Gastrocnemius medialis (tissue), 4 donors: ENCODE results near the gene PIK3CD. TPM values are rescaled to one million over a fixed set of nuclear protein-coding genes. Genes with fewer than 3 reads are reported as not detected.

Experiments used
- ATAC-seq, 2 donors: fragments of 150-250 bp; one replicate each; pipeline ENCODE4 v1.9.1; 2016
- DNase-seq, 2 donors: peaks; one replicate each; pipeline ENCODE4 v3.0.0-alpha.2; 2019
- H3K27ac ChIP-seq, 4 donors: fragments of 200-600 bp; sonication (generic); 1 replicate in 1 of 4; 2 replicates in 3 of 4; pipeline ENCODE4 v1.5.1; 2016 to 2018; ENCODE audit warnings: mild to moderate bottlenecking in 2 of 4, moderate library complexity in 1 of 4
- H3K27me3 ChIP-seq, 3 donors: fragments of 200-600 bp; sonication (generic) in 2 of 3; 1 replicate in 1 of 3; 2 replicates in 2 of 3; pipeline versions ENCODE4 v1.5.1 to v1.6.0; 2016 to 2019; ENCODE audit warnings: mild to moderate bottlenecking in 1 of 3, moderate library complexity in 1 of 3
- H3K36me3 ChIP-seq, 2 donors: fragments of 200-600 bp; sonication (generic) in 1 of 2; one replicate each; pipeline ENCODE4 v1.5.1; 2017 to 2018
- H3K4me1 ChIP-seq, 2 donors: fragments of 200-600 bp; sonication (generic) in 1 of 2; one replicate each; pipeline ENCODE4 v1.5.1; 2016 to 2017; ENCODE audit warnings: mild to moderate bottlenecking in 2 of 2
- H3K4me3 ChIP-seq, 4 donors: fragments of 200-600 bp; sonication (generic) in 3 of 4; 1 replicate in 1 of 4; 2 replicates in 3 of 4; pipeline ENCODE4 v1.5.1; 2016 to 2019; ENCODE audit warnings: mild to moderate bottlenecking in 2 of 4
- H3K9me3 ChIP-seq, 3 donors: fragments of 200-600 bp; sonication (generic) in 2 of 3; 1 replicate in 1 of 3; 2 replicates in 2 of 3; pipeline ENCODE4 v1.5.1; 2016 to 2019
- POLR2A ChIP-seq, 2 donors: fragments of 450-650 bp; IDR thresholded peaks; one replicate each; pipeline ENCODE4 v1.6.1; 2017; ENCODE audit warnings: antibody characterized with exemption in 2 of 2, mild to moderate bottlenecking in 2 of 2, moderate library complexity in 2 of 2
- in situ Hi-C, 4 donors: fragments of 200-750 bp; cut with MboI; loops; one replicate each; pipeline versions ENCODE4 v1.15.0 to v1.8.0; 2017; ENCODE audit warnings: low sequenced_read_pairs in 4 of 4
- intact Hi-C: fragments of 100-400 bp; cut with DNase I; formaldehyde crosslinking; loops from one replicate; pipeline ENCODE4 v1.15.1; 2023; ENCODE audit warnings: low total_unique reads
- total RNA-seq, 4 donors: library from RNA; depleted of rRNA; stranded (reverse); fragments of >200 nt; gene quantifications; one replicate each; pipeline versions ENCODE4 v1.1.0 to v1.2.3, GENCODE V29; 2016
- TF ChIP-seq, protein P1 (sequence below), 5 experiments: fragments of 450-650 bp in 3 of 5; fragments of 200-600 bp in 2 of 5; sonication (generic) in 2 of 5; IDR thresholded peaks in 4 of 5; conservative IDR thresholded peaks in 1 of 5; 1 replicate in 4 of 5; 2 replicates in 1 of 5; pipeline ENCODE4 v1.5.1; 2016 to 2019; ENCODE audit warnings: antibody characterized with exemption in 5 of 5, mild to moderate bottlenecking in 3 of 5, moderate library complexity in 3 of 5

Gene PIK3CD
- total RNA-seq, 4 donors from 2014 or later, result 0.66 to 2.3 (median 1.3) TPM

DNA sequence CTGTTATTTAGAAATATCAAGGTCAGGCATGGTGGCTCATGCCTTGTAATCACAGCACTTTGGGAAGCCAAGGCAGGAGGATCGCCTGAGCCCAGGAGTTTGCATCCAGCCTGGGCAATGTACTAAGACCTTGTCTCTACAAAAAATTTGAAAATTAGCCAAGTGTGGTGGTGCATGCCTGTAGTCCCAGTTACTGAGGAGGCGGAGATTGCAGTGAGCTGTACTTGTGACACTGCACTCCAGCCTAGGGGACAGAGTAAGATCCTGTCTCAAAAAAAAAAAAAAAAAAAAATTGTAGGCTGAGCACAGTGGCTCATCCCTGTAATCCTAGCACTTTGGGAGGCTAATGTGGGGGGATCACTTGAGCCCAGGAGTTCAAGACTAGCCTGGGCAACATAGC lies 45.3 kb downstream of the PIK3CD start:
- intact Hi-C loops (no loop called here), in situ Hi-C loops (no loop called here)
- H3K4me1 ChIP-seq, result no peaks in the 10 kb centered on the region
- ATAC-seq (no peak), DNase-seq (no peak)
- no peak overlapping the region for H3K4me3 ChIP-seq
- H3K27ac ChIP-seq, result no peak overlapping the region
- H3K27me3 ChIP-seq, result no peaks in the 10 kb centered on the region
- H3K9me3 ChIP-seq, result no peaks in the 10 kb centered on the region
- H3K36me3 ChIP-seq, result no peaks in the 10 kb centered on the region
- no peak for TF ChIP-seq POLR2A (IDR thresholded peaks at IDR 0.05)
- TF ChIP-seq, protein P1, sequence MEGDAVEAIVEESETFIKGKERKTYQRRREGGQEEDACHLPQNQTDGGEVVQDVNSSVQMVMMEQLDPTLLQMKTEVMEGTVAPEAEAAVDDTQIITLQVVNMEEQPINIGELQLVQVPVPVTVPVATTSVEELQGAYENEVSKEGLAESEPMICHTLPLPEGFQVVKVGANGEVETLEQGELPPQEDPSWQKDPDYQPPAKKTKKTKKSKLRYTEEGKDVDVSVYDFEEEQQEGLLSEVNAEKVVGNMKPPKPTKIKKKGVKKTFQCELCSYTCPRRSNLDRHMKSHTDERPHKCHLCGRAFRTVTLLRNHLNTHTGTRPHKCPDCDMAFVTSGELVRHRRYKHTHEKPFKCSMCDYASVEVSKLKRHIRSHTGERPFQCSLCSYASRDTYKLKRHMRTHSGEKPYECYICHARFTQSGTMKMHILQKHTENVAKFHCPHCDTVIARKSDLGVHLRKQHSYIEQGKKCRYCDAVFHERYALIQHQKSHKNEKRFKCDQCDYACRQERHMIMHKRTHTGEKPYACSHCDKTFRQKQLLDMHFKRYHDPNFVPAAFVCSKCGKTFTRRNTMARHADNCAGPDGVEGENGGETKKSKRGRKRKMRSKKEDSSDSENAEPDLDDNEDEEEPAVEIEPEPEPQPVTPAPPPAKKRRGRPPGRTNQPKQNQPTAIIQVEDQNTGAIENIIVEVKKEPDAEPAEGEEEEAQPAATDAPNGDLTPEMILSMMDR (IDR thresholded peaks at IDR 0.05 in 4 of 5, conservative IDR thresholded peaks at IDR 0.05 in 1 of 5), result no peak

DNA sequence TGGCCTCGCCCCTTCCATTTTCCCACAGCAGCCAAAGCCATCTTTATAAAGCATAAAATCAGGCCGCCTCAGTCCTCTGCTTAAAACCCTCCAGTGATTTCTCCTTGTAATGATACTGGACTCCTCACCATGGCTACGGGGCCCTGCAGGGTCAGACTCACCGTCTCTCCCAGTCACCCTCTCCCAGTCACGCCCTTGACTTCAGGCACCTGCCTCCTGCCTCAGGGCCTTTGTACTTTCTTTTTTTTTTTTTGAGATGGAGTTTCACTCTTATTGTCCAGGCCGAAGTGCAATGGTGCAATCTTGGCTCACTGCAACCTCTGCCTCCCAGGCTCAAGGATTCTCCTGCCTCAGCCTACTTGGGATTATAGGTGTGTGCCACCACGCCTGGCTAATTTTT lies 47.8 kb downstream of the PIK3CD start:
- no peaks in the 10 kb centered on the region for H3K27me3 ChIP-seq
- in situ Hi-C loops, result no loop called here
- no peak overlapping the region for H3K27ac ChIP-seq
- H3K9me3 ChIP-seq, result no peaks in the 10 kb centered on the region
- DNase-seq, result no peak
- no peaks in the 10 kb centered on the region for H3K4me1 ChIP-seq
- H3K4me3 ChIP-seq, result no peak overlapping the region
- no peak for TF ChIP-seq POLR2A (IDR thresholded peaks at IDR 0.05)
- TF ChIP-seq, protein P1 (IDR thresholded peaks at IDR 0.05 in 4 of 5, conservative IDR thresholded peaks at IDR 0.05 in 1 of 5), result no peak
- H3K36me3 ChIP-seq, result no peaks in the 10 kb centered on the region
- intact Hi-C loops, result no loop called here
- no peak for ATAC-seq

DNA sequence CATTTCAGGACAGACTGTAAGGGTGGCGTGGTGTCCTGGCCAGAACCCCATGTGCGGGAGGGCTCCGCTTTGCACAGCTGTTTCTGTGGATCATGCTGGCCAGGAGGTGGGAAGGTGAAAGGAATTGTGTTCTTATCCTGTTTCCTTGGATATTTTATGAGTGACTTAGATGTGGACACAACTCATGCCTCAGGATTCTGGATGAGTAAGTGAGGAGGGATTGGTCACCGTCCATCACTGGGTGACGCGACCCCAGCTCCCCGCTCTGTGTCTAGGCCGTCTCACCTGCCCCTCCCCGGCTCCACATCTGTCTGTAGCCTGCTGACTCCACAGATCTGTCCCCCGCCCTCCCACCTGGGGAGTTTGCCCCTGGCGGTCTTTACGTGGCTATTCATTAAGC lies 48.8 kb downstream of the PIK3CD start:
- no peak overlapping the region for H3K27ac ChIP-seq
- no peaks in the 10 kb centered on the region for H3K27me3 ChIP-seq
- in situ Hi-C loops, result no loop called here
- no peak for DNase-seq
- H3K4me1 ChIP-seq, result no peaks in the 10 kb centered on the region
- no peaks in the 10 kb centered on the region for H3K36me3 ChIP-seq
- no peak for ATAC-seq
- H3K4me3 ChIP-seq, result no peak overlapping the region
- TF ChIP-seq POLR2A (IDR thresholded peaks at IDR 0.05), result no peak
- TF ChIP-seq, protein P1 (IDR thresholded peaks at IDR 0.05 in 4 of 5, conservative IDR thresholded peaks at IDR 0.05 in 1 of 5), result no peak
- H3K9me3 ChIP-seq, result no peaks in the 10 kb centered on the region
- intact Hi-C loops, result no loop called here

DNA sequence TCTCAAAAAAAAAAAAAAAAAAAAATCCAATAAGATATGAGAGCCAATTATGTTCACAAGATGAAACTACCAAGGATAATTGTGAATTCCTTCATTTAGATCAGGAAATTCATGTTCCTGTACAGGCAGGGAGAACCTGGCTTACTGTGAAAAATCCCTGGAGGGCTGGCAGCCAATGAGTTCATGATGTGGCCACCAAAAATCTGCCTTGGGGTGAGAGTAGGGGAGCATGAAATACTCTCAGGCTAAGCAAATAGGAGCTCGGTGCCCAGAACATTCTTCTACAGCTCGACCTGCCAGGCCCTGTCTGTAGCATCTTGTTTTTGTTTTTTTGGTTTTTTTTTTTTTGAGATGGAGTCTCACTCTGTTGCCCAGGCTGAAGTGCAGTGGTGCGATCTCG lies 50.1 kb downstream of the PIK3CD start:
- no peak overlapping the region for H3K27ac ChIP-seq
- TF ChIP-seq, protein P1 (IDR thresholded peaks at IDR 0.05 in 4 of 5, conservative IDR thresholded peaks at IDR 0.05 in 1 of 5), result no peak
- TF ChIP-seq POLR2A (IDR thresholded peaks at IDR 0.05), result no peak
- H3K9me3 ChIP-seq, result no peaks in the 10 kb centered on the region
- H3K4me1 ChIP-seq, result no peaks in the 10 kb centered on the region
- H3K36me3 ChIP-seq, result no peaks in the 10 kb centered on the region
- H3K4me3 ChIP-seq, result no peak overlapping the region
- in situ Hi-C loops, result no loop called here
- intact Hi-C loops, result no loop called here
- DNase-seq (no peak), ATAC-seq (no peak)
- H3K27me3 ChIP-seq, result no peaks in the 10 kb centered on the region

DNA sequence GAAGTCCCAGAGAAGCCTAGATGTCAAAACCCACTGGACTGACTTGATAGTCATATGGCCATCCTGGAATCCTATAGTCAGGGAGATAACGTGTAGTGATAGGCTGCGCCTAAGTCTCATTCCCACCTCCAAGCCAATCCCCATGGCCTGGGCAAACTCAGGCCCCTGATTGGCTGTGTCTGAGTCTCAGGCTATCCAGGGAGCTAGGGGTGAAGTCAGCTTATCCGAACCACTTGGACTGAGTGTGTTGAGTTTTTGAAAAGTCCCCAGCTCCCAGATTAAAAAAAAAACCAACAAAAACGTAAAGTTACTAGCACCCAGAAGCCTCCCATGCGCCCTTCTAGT lies 51.6 kb downstream of the PIK3CD start:
- H3K27me3 ChIP-seq, result no peaks in the 10 kb centered on the region
- H3K27ac ChIP-seq, result no peak overlapping the region
- TF ChIP-seq, protein P1 (IDR thresholded peaks at IDR 0.05 in 4 of 5, conservative IDR thresholded peaks at IDR 0.05 in 1 of 5), result no peak
- no peak for TF ChIP-seq POLR2A (IDR thresholded peaks at IDR 0.05)
- in situ Hi-C loops (no loop called here), intact Hi-C loops (no loop called here)
- H3K36me3 ChIP-seq, result no peaks in the 10 kb centered on the region
- no peaks in the 10 kb centered on the region for H3K4me1 ChIP-seq
- DNase-seq, result no peak
- no peaks in the 10 kb centered on the region for H3K9me3 ChIP-seq
- ATAC-seq, result no peak
- no peak overlapping the region for H3K4me3 ChIP-seq
